Activated CD8-positive, alpha-beta memory T cell treated with anti-CD3 and anti-CD28 coated beads, Interleukin-2, amount 50 U/mL, for 24 hours (primary cell): ENCODE results near the gene PLAAT2.

ENCODE experiments used
- DNase-seq: peaks from one replicate; pipeline ENCODE4 v3.0.0-alpha.2; 2020; ENCODE audit errors: extremely low read depth

PLAAT2 gene

GRCh38 chr11:63518548-63518947 is 44.6 kb downstream of the PLAAT2 start:
- DNase-seq = no peak

- no peak for DNase-seq
Measured at GRCh38 chr11:63517156-63517555, 46.0 kb downstream of the PLAAT2 start.

GRCh38 chr11:63516109-63516508 is 47.1 kb downstream of the PLAAT2 start:
- DNase-seq = no peak

GRCh38 chr11:63512816-63513215 is 50.4 kb downstream of the PLAAT2 start:
- no peak for DNase-seq

GRCh38 chr11:63511048-63511748 is 52.0 kb downstream of the PLAAT2 start:
- no peak for DNase-seq

GRCh38 chr11:63510360-63511047 is 52.7 kb downstream of the PLAAT2 start:
- DNase-seq = no peak

GRCh38 chr11:63508745-63509144 is 54.4 kb downstream of the PLAAT2 start:
- DNase-seq = no peak

GRCh38 chr11:63508009-63508408 is 55.2 kb downstream of the PLAAT2 start:
- DNase-seq = no peak

GRCh38 chr11:63507511-63507910 is 55.7 kb downstream of the PLAAT2 start:
- DNase-seq = no peak

GRCh38 chr11:63506876-63507275 is 56.3 kb downstream of the PLAAT2 start:
- DNase-seq = no peak

- DNase-seq = no peak
Measured at GRCh38 chr11:63505857-63506528, 57.2 kb downstream of the PLAAT2 start, which contains the start of gene LGALS12. Gene LGALS12, plus strand, starts transcription at chr11:63506084. Its CDS starts 375 bp downstream, at chr11:63506459.

- DNase-seq = no peak
Measured at GRCh38 chr11:63504933-63505586, 58.1 kb downstream of the PLAAT2 start.

GRCh38 chr11:63504054-63504453 is 59.1 kb downstream of the PLAAT2 start:
- DNase-seq = no peak

GRCh38 chr11:63503492-63503891 is 59.7 kb downstream of the PLAAT2 start:
- DNase-seq = no peak
